Mesenchymal stem cell (in vitro differentiated cells and primary cell): Measurements from ENCODE around the gene MISP3.

Experiments used
- DNase-seq: peaks from one replicate; pipeline ENCODE4 v3.0.0-alpha.2; 2013
- H2AFZ ChIP-seq: one replicate; pipeline ENCODE4 v1.6.1; 2013; ENCODE audit warnings: low read depth, mild to moderate bottlenecking, control low read depth, inconsistent platforms, low read length, moderate library complexity
- H2AK5ac ChIP-seq: 2 replicates; pipeline ENCODE4 v1.6.1; 2013; ENCODE audit warnings: low read length, moderate library complexity, mild to moderate bottlenecking, inconsistent platforms; ENCODE audit not compliant: severe bottlenecking
- H2BK120ac ChIP-seq: one replicate; pipeline ENCODE4 v1.6.1; 2013; ENCODE audit warnings: low read depth, mild to moderate bottlenecking, inconsistent platforms, low read length, moderate library complexity
- H2BK12ac ChIP-seq, 2 experiments: one replicate each; pipeline ENCODE4 v1.6.1; 2013; ENCODE audit warnings: inconsistent platforms in 2 of 2, low read length in 2 of 2, mild to moderate bottlenecking in 2 of 2, moderate library complexity in 2 of 2, control low read depth in 1 of 2
- H2BK15ac ChIP-seq: one replicate; pipeline ENCODE4 v1.6.1; 2013; ENCODE audit warnings: mild to moderate bottlenecking, low read depth, inconsistent platforms; ENCODE audit not compliant: poor library complexity, severe bottlenecking
- H2BK5ac ChIP-seq: 2 replicates; pipeline ENCODE4 v1.6.1; 2013; ENCODE audit warnings: low read depth, mild to moderate bottlenecking, low read length, control low read depth, inconsistent platforms; ENCODE audit not compliant: poor library complexity, severe bottlenecking
- H3K14ac ChIP-seq, 2 experiments: one replicate each; pipeline ENCODE4 v1.6.1; 2013; ENCODE audit warnings: inconsistent platforms in 2 of 2, low read length in 2 of 2, control low read depth in 1 of 2, mild to moderate bottlenecking in 1 of 2, moderate library complexity in 1 of 2
- H3K18ac ChIP-seq, 2 experiments: one replicate each; pipeline ENCODE4 v1.6.1; 2013; ENCODE audit warnings: inconsistent platforms in 2 of 2, low read length in 2 of 2, control low read depth in 1 of 2, low read depth in 1 of 2, mild to moderate bottlenecking in 1 of 2
- H3K23ac ChIP-seq, 2 experiments: one replicate each; pipeline ENCODE4 v1.6.1; 2013; ENCODE audit warnings: inconsistent platforms in 2 of 2, low read length in 2 of 2, mild to moderate bottlenecking in 2 of 2, moderate library complexity in 2 of 2, control low read depth in 1 of 2
- H3K27ac ChIP-seq: 2 replicates; pipeline ENCODE4 v1.5.1; 2013; ENCODE audit warnings: mild to moderate bottlenecking, moderate library complexity, low read length, control low read depth, inconsistent platforms; ENCODE audit not compliant: poor library complexity, severe bottlenecking
- H3K27me3 ChIP-seq, 2 experiments: 2 replicates each; pipeline versions ENCODE4 v1.6.1 to v1.7.0; 2013; ENCODE audit warnings: low read length in 2 of 2, mild to moderate bottlenecking in 2 of 2, moderate library complexity in 2 of 2, control low read depth in 1 of 2, inconsistent platforms in 1 of 2; ENCODE audit not compliant: control insufficient read depth in 1 of 2, insufficient read depth in 1 of 2
- H3K36me3 ChIP-seq, 2 experiments: 2 replicates each; pipeline versions ENCODE4 v1.6.1 to v1.7.0; 2013; ENCODE audit warnings: low read length in 2 of 2, control low read depth in 1 of 2, inconsistent platforms in 1 of 2, low read depth in 1 of 2, mild to moderate bottlenecking in 1 of 2; ENCODE audit not compliant: insufficient read depth in 2 of 2, control insufficient read depth in 1 of 2
- H3K4ac ChIP-seq, 2 experiments: one replicate each; pipeline ENCODE4 v1.6.1; 2013; ENCODE audit warnings: inconsistent platforms in 2 of 2, low read length in 2 of 2, mild to moderate bottlenecking in 2 of 2, moderate library complexity in 2 of 2, control low read depth in 1 of 2, low read depth in 1 of 2
- H3K4me1 ChIP-seq: 2 replicates; pipeline ENCODE4 v1.6.1; 2013; ENCODE audit warnings: low read depth, low read length, control low read depth; ENCODE audit not compliant: control insufficient read depth, insufficient read depth
- H3K4me2 ChIP-seq: 2 replicates; pipeline ENCODE4 v1.6.1; 2013; ENCODE audit warnings: low read length, mild to moderate bottlenecking, inconsistent platforms; ENCODE audit not compliant: poor library complexity, severe bottlenecking
- H3K4me3 ChIP-seq, 2 experiments: 2 replicates each; pipeline versions ENCODE4 v1.5.1 to v1.7.0; 2013; ENCODE audit warnings: low read length in 2 of 2, mild to moderate bottlenecking in 2 of 2, control low read depth in 1 of 2, low read depth in 1 of 2; ENCODE audit not compliant: insufficient read depth in 1 of 2
- H3K79me1 ChIP-seq: replicated peaks from 2 replicates; pipeline ENCODE4 v1.6.1; 2013; ENCODE audit warnings: mild to moderate bottlenecking, control low read depth, low read length, inconsistent platforms; ENCODE audit not compliant: poor library complexity, severe bottlenecking
- H3K9ac ChIP-seq: 2 replicates; pipeline ENCODE4 v1.7.0; 2013; ENCODE audit warnings: mild to moderate bottlenecking, low read length, moderate library complexity
- H3K9me3 ChIP-seq: 2 replicates; pipeline ENCODE4 v1.7.0; 2013; ENCODE audit warnings: mild to moderate bottlenecking, low read length; ENCODE audit not compliant: control insufficient read depth
- H4K8ac ChIP-seq: one replicate; pipeline ENCODE4 v1.6.1; 2013; ENCODE audit warnings: inconsistent platforms, mild to moderate bottlenecking, low read length, moderate library complexity
- H4K91ac ChIP-seq: one replicate; pipeline ENCODE4 v1.6.1; 2013; ENCODE audit warnings: mild to moderate bottlenecking, low read length, inconsistent platforms
- WGBS: methylation state at CpG from one replicate; pipeline ENCODE4 v1.1.7; 2013; ENCODE audit warnings: mixed read lengths; 5-methylcytosine and 5-hydroxymethylcytosine counted together

The MISP3 gene

DNA sequence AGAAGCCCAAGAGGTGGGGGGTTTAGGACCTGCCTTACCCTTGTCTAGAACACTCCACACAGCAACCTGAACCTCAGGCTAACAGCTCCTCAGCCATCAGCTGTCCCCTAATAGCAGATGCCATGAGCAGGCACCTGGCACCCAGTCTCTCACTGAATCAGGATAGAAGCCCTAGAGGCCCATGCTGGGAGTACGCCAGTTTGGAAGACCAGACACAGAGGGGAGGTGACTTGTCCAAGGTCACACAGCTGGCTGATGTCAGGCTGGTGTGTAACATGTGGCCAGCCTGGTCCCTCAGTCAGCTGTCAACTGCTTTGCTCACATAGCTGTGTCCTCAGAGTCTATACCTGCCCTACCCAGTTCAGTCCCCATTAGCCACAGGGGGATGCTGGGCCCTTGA is 30.7 kb downstream of the MISP3 start:
- WGBS: 100% methylated on average over 1 of the region's 1 CpG
- Histone ChIP-seq H3K27me3 (no peaks in the 10 kb centered on the region), H3K14ac (no peak overlapping the region), H2BK15ac (no peak overlapping the region), H3K4me1 (peaks cover 3% of the 10 kb centered on the region), H4K8ac (no peak overlapping the region), H3K79me1 (peaks cover 13% of the 10 kb centered on the region), H3K9ac (no peak overlapping the region), H2AK5ac (no peak overlapping the region), H2BK120ac (no peak overlapping the region), H3K4ac (no peak overlapping the region), H3K36me3 (peaks cover 53 to 69% of the 10 kb centered on the region in 2 experiments), H3K4me2 (no peak overlapping the region), H3K9me3 (no peaks in the 10 kb centered on the region), H2AFZ (no peak overlapping the region), H4K91ac (peak overlapping the region; percentile 8), H2BK12ac (no peak overlapping the region), H3K27ac (no peak overlapping the region), H3K4me3 (no peak overlapping the region), H3K23ac (no peak overlapping the region), H3K18ac (no peak overlapping the region), H2BK5ac (no peak overlapping the region)
- no peak for DNase-seq

DNA sequence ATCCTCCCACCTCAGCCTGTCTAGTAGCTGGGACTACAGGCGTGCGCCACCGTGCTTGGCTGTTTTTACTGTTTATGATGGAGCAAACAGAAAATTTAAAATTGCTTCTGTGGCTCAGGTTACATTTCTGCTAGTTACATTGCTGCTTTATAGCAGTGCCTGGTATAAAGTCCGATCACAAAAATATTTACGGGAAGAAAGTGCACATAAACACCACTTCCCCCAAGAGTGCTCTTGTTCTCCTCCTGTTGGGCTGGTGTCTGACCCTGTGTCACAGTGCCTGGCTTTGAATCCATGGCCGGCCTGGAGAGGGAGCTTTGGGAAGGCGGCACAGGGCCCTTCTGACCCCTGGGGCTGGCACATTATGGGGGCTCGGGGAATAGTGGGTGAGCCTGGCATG is 33.1 kb downstream of the MISP3 start:
- WGBS: 97% methylated on average over 8 of the region's 8 CpGs
- peaks cover 17% of the 10 kb centered on the region for H3K79me1 ChIP-seq
- H3K36me3 ChIP-seq: peaks cover 46 to 60% of the 10 kb centered on the region in 2 experiments
- H2BK120ac ChIP-seq: no peak overlapping the region
- H3K4ac ChIP-seq: no peak overlapping the region
- no peaks in the 10 kb centered on the region for H3K9me3 ChIP-seq
- H4K8ac ChIP-seq: no peak overlapping the region
- no peak overlapping the region for H2BK12ac ChIP-seq
- no peak for DNase-seq
- no peak overlapping the region for H4K91ac ChIP-seq
- no peaks in the 10 kb centered on the region for H3K27me3 ChIP-seq
- H3K23ac ChIP-seq: no peak overlapping the region
- H2AK5ac ChIP-seq: no peak overlapping the region
- H3K27ac ChIP-seq: no peak overlapping the region
- no peak overlapping the region for H3K4me2 ChIP-seq
- no peak overlapping the region for H3K4me3 ChIP-seq
- H3K14ac ChIP-seq: no peak overlapping the region
- H2AFZ ChIP-seq: no peak overlapping the region
- H3K18ac ChIP-seq: no peak overlapping the region
- no peak overlapping the region for H2BK15ac ChIP-seq
- peaks cover 5% of the 10 kb centered on the region for H3K4me1 ChIP-seq
- no peak overlapping the region for H3K9ac ChIP-seq
- no peak overlapping the region for H2BK5ac ChIP-seq

DNA sequence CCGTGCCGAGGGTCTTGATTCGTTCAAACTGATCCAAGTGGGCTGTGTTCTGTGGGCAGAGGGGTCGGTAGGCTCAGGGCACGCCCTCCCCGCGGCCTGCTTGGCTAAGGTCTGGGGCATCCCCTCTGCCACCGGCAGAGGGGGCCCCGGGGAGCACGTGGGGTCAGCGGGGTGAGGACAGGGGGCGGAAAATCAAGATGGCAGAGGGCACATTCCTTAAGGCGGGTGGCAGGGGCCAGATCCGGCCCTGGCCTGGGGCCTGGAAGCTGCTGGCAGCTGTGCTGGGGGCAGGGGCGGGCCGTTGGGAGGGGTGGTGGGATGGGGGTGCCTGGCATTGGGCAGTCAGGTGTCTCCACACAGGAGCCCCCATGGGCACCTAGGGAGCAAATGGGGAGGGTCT is 34.3 kb downstream of the MISP3 start:
- Histone ChIP-seq H2AFZ (no peak overlapping the region), H2BK5ac (no peak overlapping the region)
- 89% methylated on average over 16 of the region's 16 CpGs for WGBS

DNA sequence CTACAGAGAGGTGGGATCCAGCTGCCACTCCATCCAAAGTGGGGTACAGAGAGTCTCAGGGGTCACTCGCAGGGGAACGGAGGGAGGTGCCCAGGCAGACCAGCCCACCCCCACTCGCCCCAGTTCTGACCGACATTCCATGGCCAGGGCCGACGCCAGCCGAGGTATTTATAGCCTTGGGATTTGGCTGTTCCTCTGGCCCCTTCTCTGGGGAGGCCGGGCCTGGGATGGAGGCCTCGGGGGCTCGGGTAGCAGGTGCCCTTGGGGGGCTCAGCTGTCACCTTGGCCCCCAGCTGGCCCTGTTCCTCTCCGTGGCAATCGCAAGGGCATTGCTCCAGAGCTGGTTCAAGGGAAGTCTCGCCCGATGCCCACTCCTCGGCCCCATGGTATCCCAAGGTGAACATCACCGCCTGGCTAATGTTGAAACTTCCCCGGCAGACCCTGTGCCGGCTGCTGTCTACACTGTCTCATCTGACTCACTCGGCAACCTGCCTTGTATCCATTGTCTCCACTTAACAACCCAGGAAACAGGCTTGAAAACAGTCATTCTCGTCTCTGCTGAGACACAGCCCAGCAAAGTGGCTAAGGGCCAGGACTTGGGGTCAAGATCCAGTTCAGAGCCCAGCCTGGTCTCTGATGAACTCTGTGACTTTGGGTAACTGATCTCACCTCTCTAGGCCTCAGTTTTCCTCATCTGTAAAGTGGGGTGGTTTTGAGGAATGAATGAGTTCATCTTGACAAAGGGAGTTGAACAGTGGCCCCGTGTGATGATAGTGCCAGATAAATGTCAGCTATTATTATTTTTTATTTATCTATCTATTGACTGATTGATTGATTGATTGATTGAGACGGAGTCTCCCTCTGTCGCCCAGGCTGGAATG is 35.2 kb downstream of the MISP3 start:
- Histone ChIP-seq H2BK12ac (no peak overlapping the region), H3K18ac (no peak overlapping the region), H2AK5ac (no peak overlapping the region), H2AFZ (no peak overlapping the region), H3K4me3 (peak overlapping the region in 1 of 2 experiments; percentile 1), H3K23ac (no peak overlapping the region), H4K8ac (peak overlapping the region; percentile 16), H2BK15ac (peak overlapping the region; percentile 12), H3K4me1 (peaks cover 21% of the 10 kb centered on the region), H2BK5ac (no peak overlapping the region), H3K4me2 (no peak overlapping the region), H3K14ac (no peak overlapping the region), H3K27me3 (no peaks in the 10 kb centered on the region), H3K4ac (no peak overlapping the region), H2BK120ac (no peak overlapping the region), H4K91ac (no peak overlapping the region), H3K9me3 (no peaks in the 10 kb centered on the region), H3K79me1 (peaks cover 28% of the 10 kb centered on the region), H3K27ac (no peak overlapping the region), H3K9ac (peak overlapping the region; percentile 30), H3K36me3 (peaks cover 30 to 40% of the 10 kb centered on the region in 2 experiments)
- WGBS: 91% methylated on average over 22 of the region's 23 CpGs
- no peak for DNase-seq

More for the DNA sequence above, 34.3 kb downstream of the MISP3 start:
- Histone ChIP-seq H2AK5ac (no peak overlapping the region), H3K14ac (no peak overlapping the region), H3K4ac (no peak overlapping the region), H3K27me3 (no peaks in the 10 kb centered on the region), H4K91ac (no peak overlapping the region), H3K4me3 (no peak overlapping the region), H3K4me2 (no peak overlapping the region), H3K18ac (no peak overlapping the region), H2BK12ac (no peak overlapping the region), H3K27ac (no peak overlapping the region), H3K36me3 (peaks cover 38 to 49% of the 10 kb centered on the region in 2 experiments), H2BK120ac (no peak overlapping the region), H3K23ac (no peak overlapping the region), H3K79me1 (peaks cover 26% of the 10 kb centered on the region), H2BK15ac (no peak overlapping the region), H4K8ac (no peak overlapping the region), H3K9me3 (no peaks in the 10 kb centered on the region), H3K4me1 (peaks cover 11% of the 10 kb centered on the region), H3K9ac (no peak overlapping the region)
- DNase-seq: no peak
